Sigmoid colon (tissue), 3 donors: ENCODE measurements around the gene NAT10.

ENCODE experiments used
- CTCF ChIP-seq, 4 experiments: fragments of 450-650 bp in 3 of 4; fragments of 200-600 bp in 1 of 4; IDR thresholded peaks; one replicate each; pipeline ENCODE4 v1.5.1; 2016 to 2019; ENCODE audit warnings: antibody characterized with exemption in 4 of 4, mild to moderate bottlenecking in 3 of 4, moderate library complexity in 2 of 4
- POLR2A ChIP-seq, 2 donors: fragments of 450-650 bp; IDR thresholded peaks; one replicate each; pipeline ENCODE4 v1.6.1; 2016; ENCODE audit warnings: antibody characterized with exemption in 2 of 2, mild to moderate bottlenecking in 2 of 2, moderate library complexity in 2 of 2

- TF ChIP-seq POLR2A (IDR thresholded peaks at IDR 0.05): no peak
- TF ChIP-seq CTCF (IDR thresholded peaks at IDR 0.05): no peak
Observed at GRCh38 chr11:34136420-34136819, 31.0 kb downstream of the NAT10 start.
